Right lobe of liver (tissue), 6 donors: ENCODE measurements around the gene TERB1. TPM values are rescaled to one million over a fixed set of nuclear protein-coding genes. Genes with fewer than 3 reads are reported as not detected.

Experiments
- ATAC-seq, 4 donors: fragments of 200-7000 bp; cut with Tn5 transposase; one replicate each; pipeline ENCODE4 v1.9.1; 2020; ENCODE audit warnings: mild to moderate bottlenecking in 4 of 4, moderate library complexity in 4 of 4
- DNase-seq, 3 donors: peaks; one replicate each; pipeline ENCODE4 v3.0.0-alpha.2; 2020
- H3K27ac ChIP-seq, 3 donors: fragments of 200-600 bp; one replicate each; pipeline ENCODE4 v1.8.0; 2022
- H3K27me3 ChIP-seq, 2 donors: fragments of 200-600 bp; one replicate each; pipeline ENCODE4 v1.8.0; 2022
- H3K36me3 ChIP-seq, 4 donors: fragments of 200-600 bp; sonication (generic) in 1 of 4; one replicate each; pipeline versions ENCODE4 v1.5.1 to v1.8.0; 2017 to 2022; ENCODE audit warnings: control low read depth in 1 of 4
- H3K4me1 ChIP-seq, 4 donors: fragments of 200-600 bp; sonication (generic) in 1 of 4; one replicate each; pipeline versions ENCODE4 v1.5.1 to v1.8.0; 2017 to 2022; ENCODE audit warnings: control low read depth in 1 of 4
- H3K4me3 ChIP-seq, 3 donors: fragments of 200-600 bp; one replicate each; pipeline ENCODE4 v1.8.0; 2022
- H3K9me3 ChIP-seq, 4 donors: fragments of 200-600 bp; sonication (generic) in 1 of 4; one replicate each; pipeline versions ENCODE4 v1.5.1 to v1.8.0; 2017 to 2022; ENCODE audit warnings: control low read depth in 1 of 4
- POLR2A ChIP-seq: fragments of 450-650 bp; IDR thresholded peaks from one replicate; pipeline ENCODE4 v1.6.1; 2017; ENCODE audit warnings: antibody characterized with exemption, mild to moderate bottlenecking
- WGBS: methylation state at CpG from one replicate; pipeline ENCODE4 v1.1.6; 2018; ENCODE audit warnings: low coverage, low lambda C conversion rate; ENCODE audit not compliant: insufficient coverage; ENCODE audit errors: missing lambda C conversion rate; 5-methylcytosine and 5-hydroxymethylcytosine counted together
- intact Hi-C, 2 donors: fragments of 100-400 bp; cut with DNase I; formaldehyde crosslinking; loops; one replicate each; pipeline versions ENCODE4 v1.11.2 to v1.14.1; 2022
- total RNA-seq, 6 experiments: library from RNA; depleted of rRNA in 2 of 6; stranded (reverse); fragments of >200 nt in 2 of 6; fragmentation: NEBNext Ultra II Directional in 3 of 6; extraction: Animal tissue kit (Norgen Biotek cat#: 25700) in 3 of 6; gene quantifications; one replicate each; pipeline versions ENCODE4 v1.1.0 to v1.2.4, GENCODE V29; 2016 to 2023
- TF ChIP-seq, protein P1 (sequence below), 4 donors: fragments of 200-600 bp in 3 of 4; fragments of 450-650 bp in 1 of 4; IDR thresholded peaks; one replicate each; pipeline versions ENCODE4 v1.5.1 to v1.8.0; 2016 to 2022; ENCODE audit warnings: antibody characterized with exemption in 4 of 4, mild to moderate bottlenecking in 2 of 4
- donor health status: DM: no; HTN: yes; CAD: no.
- donor health status: DM: no; HTN: no; CAD: no.
- donor health status: DM: no; HTN: no; CAD: no.
- donor health status: DM: no; HTN: yes; CAD: no.
- donor health status: DM: no; HTN: yes; CAD: no.

TERB1 gene
- total RNA-seq, 6 experiments from 2014 or later = not detected

DNA sequence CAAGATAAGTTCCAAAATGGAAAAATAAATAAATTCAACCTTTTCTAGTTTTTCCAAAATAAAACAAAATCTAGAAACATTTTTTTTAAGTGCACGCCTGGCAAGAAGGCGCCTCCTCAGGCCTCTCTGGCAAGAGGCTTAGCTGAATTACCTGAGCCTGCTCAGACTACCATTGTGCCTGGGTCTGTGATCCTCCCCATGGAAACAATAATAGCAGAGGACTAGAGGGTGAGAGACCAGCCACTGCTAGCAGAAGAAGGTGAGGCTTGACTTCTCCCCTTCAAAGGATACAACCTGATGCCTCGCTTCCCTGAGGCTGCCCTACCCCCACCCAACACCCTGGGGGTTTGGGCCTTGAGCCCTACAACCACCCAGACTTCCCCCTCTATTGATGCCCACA lies 14.8 kb downstream of the TERB1 start:
- no peak for DNase-seq
- H3K27ac ChIP-seq = no peak overlapping the region
- no peaks in the 10 kb centered on the region for H3K27me3 ChIP-seq
- no peaks in the 10 kb centered on the region for H3K9me3 ChIP-seq
- H3K4me1 ChIP-seq = no peaks in the 10 kb centered on the region
- intact Hi-C loops = no loop called here
- ATAC-seq = no peak
- H3K36me3 ChIP-seq = no peaks in the 10 kb centered on the region
- H3K4me3 ChIP-seq = no peak overlapping the region
- no peak for TF ChIP-seq POLR2A
- TF ChIP-seq, protein P1, sequence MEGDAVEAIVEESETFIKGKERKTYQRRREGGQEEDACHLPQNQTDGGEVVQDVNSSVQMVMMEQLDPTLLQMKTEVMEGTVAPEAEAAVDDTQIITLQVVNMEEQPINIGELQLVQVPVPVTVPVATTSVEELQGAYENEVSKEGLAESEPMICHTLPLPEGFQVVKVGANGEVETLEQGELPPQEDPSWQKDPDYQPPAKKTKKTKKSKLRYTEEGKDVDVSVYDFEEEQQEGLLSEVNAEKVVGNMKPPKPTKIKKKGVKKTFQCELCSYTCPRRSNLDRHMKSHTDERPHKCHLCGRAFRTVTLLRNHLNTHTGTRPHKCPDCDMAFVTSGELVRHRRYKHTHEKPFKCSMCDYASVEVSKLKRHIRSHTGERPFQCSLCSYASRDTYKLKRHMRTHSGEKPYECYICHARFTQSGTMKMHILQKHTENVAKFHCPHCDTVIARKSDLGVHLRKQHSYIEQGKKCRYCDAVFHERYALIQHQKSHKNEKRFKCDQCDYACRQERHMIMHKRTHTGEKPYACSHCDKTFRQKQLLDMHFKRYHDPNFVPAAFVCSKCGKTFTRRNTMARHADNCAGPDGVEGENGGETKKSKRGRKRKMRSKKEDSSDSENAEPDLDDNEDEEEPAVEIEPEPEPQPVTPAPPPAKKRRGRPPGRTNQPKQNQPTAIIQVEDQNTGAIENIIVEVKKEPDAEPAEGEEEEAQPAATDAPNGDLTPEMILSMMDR (IDR thresholded peaks at IDR 0.05) = no peak
- 92% methylated on average over 2 of the region's 3 CpGs for WGBS

DNA sequence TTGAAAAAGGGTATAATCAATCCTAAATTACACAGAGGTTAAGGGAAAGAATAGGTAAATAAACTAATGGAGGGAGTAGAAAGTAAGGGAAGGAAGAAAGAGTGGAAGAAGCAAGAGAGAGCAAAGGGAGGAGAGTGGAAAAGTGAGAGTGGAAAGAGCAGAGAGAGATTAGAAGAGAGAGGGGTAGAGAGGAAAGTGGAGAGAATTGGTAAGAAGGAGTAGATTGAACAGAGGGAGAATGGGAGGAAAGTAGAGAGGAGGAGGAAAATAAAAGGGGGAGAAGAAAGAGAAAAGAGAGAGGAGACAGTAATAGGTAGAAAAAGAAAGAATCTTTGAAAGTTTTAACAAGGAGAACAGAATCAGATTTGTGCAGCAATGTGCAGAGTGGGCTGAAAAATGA lies 24.9 kb downstream of the TERB1 start:
- Histone ChIP-seq H3K4me3 (no peak overlapping the region), H3K27ac (no peak overlapping the region), H3K9me3 (no peaks in the 10 kb centered on the region), H3K36me3 (no peaks in the 10 kb centered on the region), H3K27me3 (no peaks in the 10 kb centered on the region), H3K4me1 (no peaks in the 10 kb centered on the region)
- no peak for TF ChIP-seq POLR2A
- TF ChIP-seq, protein P1 (IDR thresholded peaks at IDR 0.05) = no peak
- ATAC-seq (no peak), DNase-seq (no peak)
- intact Hi-C loops = no loop called here

DNA sequence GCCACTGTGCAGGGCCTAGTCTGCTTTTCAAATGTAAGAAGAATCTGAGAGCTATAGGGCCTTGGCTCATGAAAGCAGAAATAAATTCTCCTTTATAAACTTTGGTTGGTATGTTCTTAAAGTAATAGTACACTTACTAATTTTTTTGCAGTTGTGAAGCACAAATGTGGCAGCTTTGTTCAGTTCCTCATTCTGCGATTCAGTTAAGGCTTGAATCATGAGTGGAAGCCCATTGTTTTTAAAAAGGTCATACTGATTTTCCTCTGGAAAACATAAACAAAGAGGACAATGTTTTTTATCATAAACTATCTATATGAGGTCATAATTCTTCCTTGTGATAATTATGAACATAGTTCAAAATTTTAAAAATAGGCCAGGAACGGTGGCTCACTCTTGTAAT lies 26.4 kb downstream of the TERB1 start:
- intact Hi-C loops = no loop called here

DNA sequence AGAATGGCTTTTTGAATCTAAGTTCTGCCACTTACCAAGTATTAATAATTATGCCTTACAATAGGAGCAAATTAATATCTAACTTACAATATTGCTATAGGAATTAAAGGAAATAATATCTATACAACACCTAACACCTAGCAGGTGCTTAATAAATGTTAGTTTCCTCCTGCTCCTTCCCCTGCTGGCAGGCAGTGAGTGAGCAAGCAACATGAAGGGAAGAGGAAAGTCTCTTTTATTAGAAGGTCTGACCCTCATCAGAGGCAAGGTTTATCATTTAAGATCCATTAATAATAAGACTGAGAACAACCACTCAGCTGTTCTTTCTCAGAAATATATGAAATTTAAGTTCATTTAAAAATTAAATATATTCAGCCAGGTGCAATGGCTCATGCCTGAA lies 43.3 kb downstream of the TERB1 start:
- Histone ChIP-seq H3K4me3 (no peak overlapping the region), H3K27me3 (no peaks in the 10 kb centered on the region), H3K4me1 (no peaks in the 10 kb centered on the region), H3K9me3 (no peaks in the 10 kb centered on the region), H3K27ac (no peak overlapping the region), H3K36me3 (no peaks in the 10 kb centered on the region)
- TF ChIP-seq, protein P1 (IDR thresholded peaks at IDR 0.05) = no peak
- TF ChIP-seq POLR2A = no peak
- ATAC-seq (no peak), DNase-seq (no peak)
- intact Hi-C loops = no loop called here

More for the DNA sequence above, 26.4 kb downstream of the TERB1 start:
- no peaks in the 10 kb centered on the region for H3K27me3 ChIP-seq
- DNase-seq = no peak
- no peaks in the 10 kb centered on the region for H3K4me1 ChIP-seq
- no peaks in the 10 kb centered on the region for H3K9me3 ChIP-seq
- TF ChIP-seq, protein P1 (IDR thresholded peaks at IDR 0.05) = no peak
- no peak for TF ChIP-seq POLR2A
- ATAC-seq = no peak
- H3K4me3 ChIP-seq = no peak overlapping the region
- no peaks in the 10 kb centered on the region for H3K36me3 ChIP-seq
- WGBS = 49% methylated on average over 2 of the region's 2 CpGs
- no peak overlapping the region for H3K27ac ChIP-seq

DNA sequence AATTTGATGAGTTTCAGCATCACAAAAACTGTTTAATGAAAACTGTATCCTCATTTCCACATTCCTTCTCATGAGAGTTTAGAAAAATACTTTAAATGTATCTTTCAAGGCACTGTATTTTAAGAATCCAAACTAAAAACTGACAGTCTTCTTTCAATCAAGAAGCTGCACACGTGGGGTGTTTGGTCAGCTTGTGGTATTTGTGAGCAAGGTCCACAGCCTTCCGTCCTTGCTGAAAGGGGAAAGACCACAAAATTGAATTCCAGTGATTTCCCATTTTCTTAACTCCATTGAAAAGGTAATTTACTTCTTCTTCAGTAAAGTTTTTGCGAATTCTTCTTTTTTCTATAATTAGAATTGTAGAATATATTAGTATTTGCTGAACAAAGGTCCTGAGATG lies 46.6 kb downstream of the TERB1 start:
- Histone ChIP-seq H3K27me3 (no peaks in the 10 kb centered on the region), H3K27ac (no peak overlapping the region), H3K4me1 (peaks cover 0 to 9% (median 6%) of the 10 kb centered on the region in 4 donors), H3K36me3 (no peaks in the 10 kb centered on the region), H3K4me3 (no peak overlapping the region), H3K9me3 (no peaks in the 10 kb centered on the region)
- ATAC-seq (no peak), DNase-seq (no peak)
- WGBS = 25% methylated on average over 3 of the region's 3 CpGs
- intact Hi-C loops = no loop called here
- TF ChIP-seq, protein P1 (IDR thresholded peaks at IDR 0.05) = no peak
- TF ChIP-seq POLR2A = no peak
